GM23248 (cell line): ENCODE measurements around the gene SLC25A11.
"Not testable (repeated sequence)": the region's sequence is repeated elsewhere in the genome, so short reads cannot be mapped to it uniquely, and the experiment has no call there.

Source experiments
- EZH2 ChIP-seq: fragments of 200-600 bp; sonication (generic); IDR thresholded peaks from 2 replicates; pipeline ENCODE4 v1.6.1; 2018; ENCODE audit warnings: antibody characterized with exemption, mild to moderate bottlenecking; ENCODE audit not compliant: insufficient read depth, poor library complexity, severe bottlenecking
- EZH2phosphoT487 ChIP-seq: fragments of 200-600 bp; sonication (generic); IDR thresholded peaks from 2 replicates; pipeline ENCODE4 v1.6.1; 2018; ENCODE audit warnings: antibody characterized with exemption, moderate library complexity, mild to moderate bottlenecking, low read depth; ENCODE audit not compliant: insufficient read depth

GRCh38 chr17:4926577-4927335 lies 13.1 kb downstream of the SLC25A11 start:
- not testable (repeated sequence) for TF ChIP-seq EZH2, EZH2phosphoT487
